Smooth muscle cell (in vitro differentiated cells): Measurements from ENCODE around the gene CMPK2. TPM values are rescaled to one million over a fixed set of nuclear protein-coding genes. Genes with fewer than 3 reads are reported as not detected.

Experiments used
- DNase-seq: peaks from one replicate; lab custom pipeline; 2025; ENCODE audit not compliant: unreplicated experiment; lab: John Stamatoyannopoulos, UW
- H2AFZ ChIP-seq: fragments of 200-600 bp; sonication (generic); 2 replicates; pipeline ENCODE4 v1.6.0; 2016; ENCODE audit warnings: antibody characterized with exemption, low read depth, mild to moderate bottlenecking
- H3F3A ChIP-seq: fragments of 200-600 bp; sonication (generic); 2 replicates; pipeline ENCODE4 v1.6.0; 2017; ENCODE audit warnings: antibody characterized with exemption, low read depth
- H3K27ac ChIP-seq: fragments of 200-600 bp; sonication (generic); 2 replicates; pipeline ENCODE4 v1.5.1; 2016; ENCODE audit warnings: low read depth, mild to moderate bottlenecking
- H3K27me3 ChIP-seq: fragments of 200-600 bp; sonication (generic); 2 replicates; pipeline ENCODE4 v1.6.1; 2016; ENCODE audit warnings: low read depth, mild to moderate bottlenecking
- H3K36me3 ChIP-seq: fragments of 200-600 bp; sonication (generic); 2 replicates; pipeline ENCODE4 v1.5.1; 2016; ENCODE audit warnings: low read depth
- H3K4me1 ChIP-seq: fragments of 200-600 bp; sonication (generic); 2 replicates; pipeline ENCODE4 v1.5.1; 2016; ENCODE audit warnings: low read depth
- H3K4me2 ChIP-seq: fragments of 200-600 bp; sonication (generic); 2 replicates; pipeline ENCODE4 v1.6.0; 2016; ENCODE audit warnings: mild to moderate bottlenecking
- H3K4me3 ChIP-seq: fragments of 200-600 bp; sonication (generic); 2 replicates; pipeline ENCODE4 v1.5.1; 2016; ENCODE audit warnings: mild to moderate bottlenecking
- H3K79me2 ChIP-seq: fragments of 200-600 bp; sonication (generic); 2 replicates; pipeline ENCODE4 v1.6.0; 2016; ENCODE audit warnings: low read depth, mild to moderate bottlenecking
- H3K9ac ChIP-seq: fragments of 200-600 bp; sonication (generic); 2 replicates; pipeline ENCODE4 v1.6.0; 2016; ENCODE audit warnings: low read depth
- H3K9me3 ChIP-seq: fragments of 200-600 bp; sonication (generic); replicated peaks from 2 replicates; pipeline ENCODE4 v1.5.1; 2016; ENCODE audit warnings: low read depth
- H4K20me1 ChIP-seq: fragments of 200-600 bp; sonication (generic); 2 replicates; pipeline ENCODE4 v1.6.0; 2016; ENCODE audit warnings: low read depth
- WGBS: methylation state at CpG from one replicate; pipeline ENCODE4 v1.1.7; 2016; ENCODE audit warnings: low lambda C conversion rate; 5-methylcytosine and 5-hydroxymethylcytosine counted together
- polyA plus RNA-seq: library from polyadenylated mRNA; unstranded; fragments of >200 nt; fragmentation: Nextera tagmentation; extraction: Ambion mirVana; gene quantifications from 2 replicates; pipeline ENCODE4 v1.2.1, GENCODE V29; 2016
- total RNA-seq: library from RNA; depleted of rRNA; stranded (reverse); fragments of >200 nt; gene quantifications from 2 replicates; pipeline ENCODE4 v1.2.3, GENCODE V29; 2014
- TF ChIP-seq, protein P1 (sequence below): fragments of 200-600 bp; sonication (generic); IDR thresholded peaks from 2 replicates; pipeline ENCODE4 v1.5.1; 2017; ENCODE audit warnings: borderline replicate concordance, mild to moderate bottlenecking, antibody characterized with exemption; ENCODE audit not compliant: insufficient read depth, poor library complexity, severe bottlenecking

The CMPK2 gene
- total and polyA plus RNA-seq, 2 experiments from 2014 or later, result 0.19 to 0.31 TPM

DNA sequence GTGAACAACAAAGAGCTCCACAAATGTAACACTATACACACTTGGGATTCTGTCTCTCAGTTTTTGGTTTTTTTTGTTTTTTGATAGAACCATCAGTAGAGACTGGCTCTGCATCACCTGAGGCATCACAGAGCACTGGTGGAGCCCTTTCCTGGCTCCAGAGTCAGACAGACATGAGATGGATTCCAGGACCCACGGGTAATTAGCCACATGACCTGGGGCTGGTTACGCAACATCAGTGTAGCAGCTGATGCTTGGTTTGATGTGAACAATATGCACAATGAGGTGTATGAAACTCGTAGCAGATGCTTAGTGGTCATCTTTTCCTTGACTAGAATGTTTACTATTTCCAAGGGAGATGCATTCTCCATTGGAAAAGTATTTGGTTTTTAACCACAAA, 40.7 kb downstream of the CMPK2 start:
- 57% methylated on average over 3 of the region's 3 CpGs for WGBS
- Histone ChIP-seq H4K20me1 (no peaks in the 10 kb centered on the region), H3F3A (no peaks in the 10 kb centered on the region), H3K27ac (no peak overlapping the region), H3K27me3 (no peaks in the 10 kb centered on the region), H3K79me2 (no peaks in the 10 kb centered on the region), H3K36me3 (no peaks in the 10 kb centered on the region), H3K4me2 (no peak overlapping the region), H3K9me3 (no peaks in the 10 kb centered on the region), H3K4me1 (peaks cover 3% of the 10 kb centered on the region), H3K9ac (no peak overlapping the region), H2AFZ (no peak overlapping the region), H3K4me3 (no peak overlapping the region)
- no peak for DNase-seq
- TF ChIP-seq, protein P1, sequence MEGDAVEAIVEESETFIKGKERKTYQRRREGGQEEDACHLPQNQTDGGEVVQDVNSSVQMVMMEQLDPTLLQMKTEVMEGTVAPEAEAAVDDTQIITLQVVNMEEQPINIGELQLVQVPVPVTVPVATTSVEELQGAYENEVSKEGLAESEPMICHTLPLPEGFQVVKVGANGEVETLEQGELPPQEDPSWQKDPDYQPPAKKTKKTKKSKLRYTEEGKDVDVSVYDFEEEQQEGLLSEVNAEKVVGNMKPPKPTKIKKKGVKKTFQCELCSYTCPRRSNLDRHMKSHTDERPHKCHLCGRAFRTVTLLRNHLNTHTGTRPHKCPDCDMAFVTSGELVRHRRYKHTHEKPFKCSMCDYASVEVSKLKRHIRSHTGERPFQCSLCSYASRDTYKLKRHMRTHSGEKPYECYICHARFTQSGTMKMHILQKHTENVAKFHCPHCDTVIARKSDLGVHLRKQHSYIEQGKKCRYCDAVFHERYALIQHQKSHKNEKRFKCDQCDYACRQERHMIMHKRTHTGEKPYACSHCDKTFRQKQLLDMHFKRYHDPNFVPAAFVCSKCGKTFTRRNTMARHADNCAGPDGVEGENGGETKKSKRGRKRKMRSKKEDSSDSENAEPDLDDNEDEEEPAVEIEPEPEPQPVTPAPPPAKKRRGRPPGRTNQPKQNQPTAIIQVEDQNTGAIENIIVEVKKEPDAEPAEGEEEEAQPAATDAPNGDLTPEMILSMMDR, result no peak

GRCh38 chr2:6823111-6823510, 42.6 kb downstream of the CMPK2 start:
- Histone ChIP-seq H3K4me2 (peak overlapping the region; percentile 62), H3K27ac (no peak overlapping the region)
- no peak for DNase-seq

GRCh38 chr2:6822406-6822805, 43.3 kb downstream of the CMPK2 start:
- no peaks in the 10 kb centered on the region for H3K36me3 ChIP-seq
- no peaks in the 10 kb centered on the region for H3K79me2 ChIP-seq
- no peaks in the 10 kb centered on the region for H3F3A ChIP-seq
- no peak overlapping the region for H3K9ac ChIP-seq
- TF ChIP-seq, protein P1, result no peak
- no peaks in the 10 kb centered on the region for H3K4me1 ChIP-seq
- peaks cover 3% of the 10 kb centered on the region for H3K27me3 ChIP-seq
- WGBS, result 62% methylated on average over 3 of the region's 3 CpGs
- H3K27ac ChIP-seq, result no peak overlapping the region
- no peaks in the 10 kb centered on the region for H4K20me1 ChIP-seq
- no peak for DNase-seq
- no peak overlapping the region for H2AFZ ChIP-seq
- H3K9me3 ChIP-seq, result no peaks in the 10 kb centered on the region
- H3K4me3 ChIP-seq, result no peak overlapping the region
- no peak overlapping the region for H3K4me2 ChIP-seq

More at GRCh38 chr2:6823111-6823510, 42.6 kb downstream of the CMPK2 start:
- Histone ChIP-seq H3K4me3 (no peak overlapping the region), H3K9me3 (no peaks in the 10 kb centered on the region), H4K20me1 (no peaks in the 10 kb centered on the region), H3K27me3 (peaks cover 3% of the 10 kb centered on the region), H3K36me3 (no peaks in the 10 kb centered on the region), H3K79me2 (no peaks in the 10 kb centered on the region), H2AFZ (peak overlapping the region; percentile 40), H3K9ac (no peak overlapping the region), H3K4me1 (peaks cover 2% of the 10 kb centered on the region), H3F3A (no peaks in the 10 kb centered on the region)
- TF ChIP-seq, protein P1, result no peak
- WGBS, result 27% methylated on average over 5 of the region's 5 CpGs

- 95% methylated on average over 21 of the region's 21 CpGs for whole genome bisulfite sequencing
- H2AFZ ChIP-seq, result no peak overlapping the region
Measured at GRCh38 chr2:6820903-6821584, 44.7 kb downstream of the CMPK2 start.

More at GRCh38 chr2:6820903-6821584, 44.7 kb downstream of the CMPK2 start:
- Histone ChIP-seq H3K79me2 (no peaks in the 10 kb centered on the region), H3K27ac (no peak overlapping the region), H3K9ac (no peak overlapping the region), H3K9me3 (no peaks in the 10 kb centered on the region), H3K4me3 (no peak overlapping the region), H3K36me3 (no peaks in the 10 kb centered on the region), H3K4me1 (no peaks in the 10 kb centered on the region), H3K27me3 (peaks cover 3% of the 10 kb centered on the region), H3F3A (no peaks in the 10 kb centered on the region), H4K20me1 (no peaks in the 10 kb centered on the region), H3K4me2 (no peak overlapping the region)
- TF ChIP-seq, protein P1, result no peak
- no peak for DNase-seq
